Right lobe of liver (tissue), 6 donors: Measurements from ENCODE around the gene FRY. TPM values are rescaled to one million over a fixed set of nuclear protein-coding genes. Genes with fewer than 3 reads are reported as not detected.

ENCODE experiments used
- ATAC-seq, 4 donors: fragments of 200-7000 bp; cut with Tn5 transposase; one replicate each; pipeline ENCODE4 v1.9.1; 2020; ENCODE audit warnings: mild to moderate bottlenecking in 4 of 4, moderate library complexity in 4 of 4
- DNase-seq, 3 donors: peaks; one replicate each; pipeline ENCODE4 v3.0.0-alpha.2; 2020
- H3K27ac ChIP-seq, 3 donors: fragments of 200-600 bp; one replicate each; pipeline ENCODE4 v1.8.0; 2022
- H3K27me3 ChIP-seq, 2 donors: fragments of 200-600 bp; one replicate each; pipeline ENCODE4 v1.8.0; 2022
- H3K36me3 ChIP-seq, 4 donors: fragments of 200-600 bp; sonication (generic) in 1 of 4; one replicate each; pipeline versions ENCODE4 v1.5.1 to v1.8.0; 2017 to 2022; ENCODE audit warnings: control low read depth in 1 of 4
- H3K4me1 ChIP-seq, 4 donors: fragments of 200-600 bp; sonication (generic) in 1 of 4; one replicate each; pipeline versions ENCODE4 v1.5.1 to v1.8.0; 2017 to 2022; ENCODE audit warnings: control low read depth in 1 of 4
- H3K4me3 ChIP-seq, 3 donors: fragments of 200-600 bp; one replicate each; pipeline ENCODE4 v1.8.0; 2022
- H3K9me3 ChIP-seq, 4 donors: fragments of 200-600 bp; sonication (generic) in 1 of 4; one replicate each; pipeline versions ENCODE4 v1.5.1 to v1.8.0; 2017 to 2022; ENCODE audit warnings: control low read depth in 1 of 4
- CTCF ChIP-seq, 4 donors: fragments of 200-600 bp in 3 of 4; fragments of 450-650 bp in 1 of 4; IDR thresholded peaks; one replicate each; pipeline versions ENCODE4 v1.5.1 to v1.8.0; 2016 to 2022; ENCODE audit warnings: antibody characterized with exemption in 4 of 4, mild to moderate bottlenecking in 2 of 4
- POLR2A ChIP-seq: fragments of 450-650 bp; IDR thresholded peaks from one replicate; pipeline ENCODE4 v1.6.1; 2017; ENCODE audit warnings: antibody characterized with exemption, mild to moderate bottlenecking
- WGBS: methylation state at CpG from one replicate; pipeline ENCODE4 v1.1.6; 2018; ENCODE audit warnings: low coverage, low lambda C conversion rate; ENCODE audit not compliant: insufficient coverage; ENCODE audit errors: missing lambda C conversion rate; 5-methylcytosine and 5-hydroxymethylcytosine counted together
- intact Hi-C, 2 donors: fragments of 100-400 bp; cut with DNase I; formaldehyde crosslinking; loops; one replicate each; pipeline versions ENCODE4 v1.11.2 to v1.14.1; 2022
- total RNA-seq, 6 experiments: library from RNA; depleted of rRNA in 2 of 6; stranded (reverse); fragments of >200 nt in 2 of 6; fragmentation: NEBNext Ultra II Directional in 3 of 6; extraction: Animal tissue kit (Norgen Biotek cat#: 25700) in 3 of 6; gene quantifications; one replicate each; pipeline versions ENCODE4 v1.1.0 to v1.2.4, GENCODE V29; 2016 to 2023
- donor health status: DM: no; HTN: yes; CAD: no.
- donor health status: DM: no; HTN: no; CAD: no.
- donor health status: DM: no; HTN: no; CAD: no.
- donor health status: DM: no; HTN: yes; CAD: no.
- donor health status: DM: no; HTN: yes; CAD: no.

FRY gene
- total RNA-seq, 6 experiments from 2014 or later: 16.1 to 106 (median 35.7) TPM

DNA sequence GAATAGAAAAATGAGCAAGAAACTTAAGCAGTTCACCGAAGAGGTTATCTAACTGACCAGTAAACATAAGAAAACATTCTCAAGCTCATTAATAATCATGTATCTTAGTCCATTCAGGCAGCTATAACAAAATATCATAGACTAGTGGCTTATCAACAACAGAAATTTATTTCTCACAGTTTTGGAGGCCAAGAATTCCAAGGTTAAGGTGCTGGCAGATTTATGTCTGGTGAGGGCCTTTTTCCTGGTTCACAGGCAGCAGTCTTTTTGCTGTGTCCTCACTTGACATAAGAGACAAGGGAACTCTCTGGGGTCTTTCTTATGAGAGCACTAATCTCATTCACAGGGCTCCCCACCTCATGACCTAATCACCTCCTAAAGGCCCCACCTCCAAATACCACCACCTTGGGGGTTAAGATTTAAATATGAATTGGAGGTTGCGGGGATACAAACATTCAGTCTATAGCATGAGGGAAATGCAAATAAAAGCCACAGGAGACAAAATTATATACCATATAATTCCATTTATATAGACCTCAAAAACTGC, 160.0 kb downstream of the FRY start:
- DNase-seq: no peak
- Histone ChIP-seq H3K4me1 (no peaks in the 10 kb centered on the region), H3K27ac (no peak overlapping the region), H3K9me3 (no peaks in the 10 kb centered on the region), H3K36me3 (no peaks in the 10 kb centered on the region), H3K27me3 (no peaks in the 10 kb centered on the region), H3K4me3 (no peak overlapping the region)
- 78% methylated on average over 2 of the region's 2 CpGs for WGBS
- intact Hi-C loops: no loop called here
- TF ChIP-seq POLR2A (no peak), CTCF (IDR thresholded peaks at IDR 0.05) (no peak)
- ATAC-seq: no peak

DNA sequence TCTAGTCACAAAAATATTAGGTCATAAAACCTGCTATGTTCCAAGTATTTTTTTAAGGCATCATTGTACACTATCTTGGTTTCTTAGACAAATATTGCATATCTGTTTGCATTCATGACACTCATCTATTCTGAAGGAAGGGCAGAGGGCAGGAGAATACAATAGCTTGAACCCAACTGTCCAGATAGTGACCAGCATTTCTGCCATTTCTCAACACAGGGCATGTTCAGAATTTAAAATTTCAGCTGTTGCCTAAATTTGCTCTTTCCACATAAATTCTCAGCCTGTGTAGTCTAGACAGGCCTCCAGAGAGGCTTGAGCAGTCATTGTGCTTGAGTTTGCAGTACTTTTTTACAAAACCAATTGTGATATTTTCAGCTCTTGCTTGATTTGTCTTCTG, 164.1 kb downstream of the FRY start:
- Histone ChIP-seq H3K36me3 (no peaks in the 10 kb centered on the region), H3K9me3 (no peaks in the 10 kb centered on the region), H3K4me1 (no peaks in the 10 kb centered on the region), H3K27me3 (no peaks in the 10 kb centered on the region), H3K27ac (no peak overlapping the region), H3K4me3 (no peak overlapping the region)
- peak in 2 of 4 donors; percentile 60 to 67 for ATAC-seq
- intact Hi-C loops: no loop called here
- TF ChIP-seq POLR2A (no peak), CTCF (IDR thresholded peaks at IDR 0.05) (no peak)
- no peak for DNase-seq

- WGBS: 83% methylated on average over 1 of the region's 1 CpG
- DNase-seq (no peak), ATAC-seq (no peak)
- TF ChIP-seq CTCF (IDR thresholded peaks at IDR 0.05) (no peak), POLR2A (no peak)
- Histone ChIP-seq H3K27ac (no peak overlapping the region), H3K27me3 (no peaks in the 10 kb centered on the region), H3K9me3 (no peaks in the 10 kb centered on the region), H3K36me3 (no peaks in the 10 kb centered on the region), H3K4me1 (no peaks in the 10 kb centered on the region), H3K4me3 (no peak overlapping the region)
- intact Hi-C loops: no loop called here
Measured at GRCh38 chr13:32199168-32199567, 167.6 kb downstream of the FRY start.

- H3K27me3 ChIP-seq: no peaks in the 10 kb centered on the region
- TF ChIP-seq CTCF (IDR thresholded peaks at IDR 0.05) (no peak), POLR2A (no peak)
- no peaks in the 10 kb centered on the region for H3K9me3 ChIP-seq
- WGBS: 94% methylated on average over 2 of the region's 2 CpGs
- no peaks in the 10 kb centered on the region for H3K36me3 ChIP-seq
- intact Hi-C loops: no loop called here
- no peak overlapping the region for H3K27ac ChIP-seq
- H3K4me3 ChIP-seq: no peak overlapping the region
- H3K4me1 ChIP-seq: no peaks in the 10 kb centered on the region
- DNase-seq: no peak
- ATAC-seq: no peak
Measured at GRCh38 chr13:32200741-32201140, 169.2 kb downstream of the FRY start.

GRCh38 chr13:32201809-32202208, 170.2 kb downstream of the FRY start:
- Histone ChIP-seq H3K27me3 (no peaks in the 10 kb centered on the region), H3K36me3 (no peaks in the 10 kb centered on the region), H3K27ac (no peak overlapping the region), H3K4me1 (no peaks in the 10 kb centered on the region), H3K4me3 (no peak overlapping the region), H3K9me3 (no peaks in the 10 kb centered on the region)
- intact Hi-C loops: no loop called here
- ATAC-seq (no peak), DNase-seq (no peak)
- 80% methylated on average over 4 of the region's 4 CpGs for WGBS
- TF ChIP-seq CTCF (IDR thresholded peaks at IDR 0.05) (no peak), POLR2A (no peak)
